IMR-90 (cell line): ENCODE results near the gene COLGALT1. TPM values are rescaled to one million over a fixed set of nuclear protein-coding genes. Genes with fewer than 3 reads are reported as not detected.
"Not testable (repeated sequence)": the region's sequence is repeated elsewhere in the genome, so short reads cannot be mapped to it uniquely, and the experiment has no call there.

Experiments used
- ATAC-seq: fragments of 200-7000 bp; cut with Tn5 transposase; 2 replicates; pipeline ENCODE4 v1.9.1; 2020; ENCODE audit warnings: low read depth, mild to moderate bottlenecking, moderate library complexity
- BruUV-seq: library from RNA; stranded (reverse); fragments of 400-500 nt; replicated peaks from 2 replicates; lab custom pipeline; 2021; lab: Mats Ljungman, UMichigan
- CTCF ChIA-PET: fragments of 300-600 bp; formaldehyde crosslinking; extraction: SDS; loops from one replicate; lab custom pipeline; 2021; ENCODE audit warnings: antibody characterized with exemption; lab: Yijun Ruan, JAX
- POLR2A ChIA-PET: fragments of 300-600 bp; sonication (Branson Sonifier 250); formaldehyde crosslinking; loops from one replicate; lab custom pipeline; 2022; ENCODE audit warnings: antibody characterized with exemption; ENCODE audit not compliant: unreplicated experiment; lab: Charles Lee
- DNase-seq: peaks from one replicate; pipeline ENCODE4 v3.0.0; 2013
- H2AFZ ChIP-seq: replicated peaks from 2 replicates; pipeline ENCODE3; 2013; ENCODE audit warnings: low read length, mild to moderate bottlenecking; ENCODE audit not compliant: poor library complexity
- H2AK5ac ChIP-seq: 2 replicates; pipeline ENCODE4 v1.6.1; 2013; ENCODE audit warnings: low read depth, low read length, inconsistent platforms
- H2AK9ac ChIP-seq: replicated peaks from 2 replicates; pipeline ENCODE3; 2013; ENCODE audit warnings: mild to moderate bottlenecking, low read depth, low read length, moderate library complexity; ENCODE audit not compliant: poor library complexity
- H2BK120ac ChIP-seq: 2 replicates; pipeline ENCODE4 v1.6.1; 2013; ENCODE audit warnings: low read depth, low read length, inconsistent platforms
- H2BK15ac ChIP-seq: 3 replicates; pipeline ENCODE4 v1.6.1; 2013; ENCODE audit warnings: low read depth, low read length, inconsistent platforms
- H2BK20ac ChIP-seq: 2 replicates; pipeline ENCODE4 v1.6.1; 2013; ENCODE audit warnings: low read depth, mild to moderate bottlenecking, inconsistent platforms, low read length, moderate library complexity
- H2BK5ac ChIP-seq: 2 replicates; pipeline ENCODE4 v1.6.1; 2013; ENCODE audit warnings: mild to moderate bottlenecking, low read depth, low read length, inconsistent platforms; ENCODE audit not compliant: poor library complexity, severe bottlenecking
- H3K14ac ChIP-seq: replicated peaks from 2 replicates; pipeline ENCODE4 v1.6.1; 2013; ENCODE audit warnings: low read depth, low read length, inconsistent platforms
- H3K18ac ChIP-seq: 2 replicates; pipeline ENCODE4 v1.6.1; 2013; ENCODE audit warnings: low read depth, low read length, control low read depth
- H3K23ac ChIP-seq: 2 replicates; pipeline ENCODE4 v1.6.1; 2013; ENCODE audit warnings: low read depth, low read length, inconsistent platforms
- H3K27ac ChIP-seq: 2 replicates; pipeline ENCODE4 v1.5.1; 2013; ENCODE audit warnings: mild to moderate bottlenecking, control low read depth, low read length; ENCODE audit not compliant: insufficient read depth
- H3K27me3 ChIP-seq: 2 replicates; pipeline ENCODE4 v1.6.1; 2013; ENCODE audit warnings: low read length; ENCODE audit not compliant: control insufficient read depth, insufficient read depth
- H3K36me3 ChIP-seq: 2 replicates; pipeline ENCODE4 v1.6.1; 2013; ENCODE audit warnings: low read length, mixed read lengths; ENCODE audit not compliant: control insufficient read depth, insufficient read depth
- H3K4ac ChIP-seq: 2 replicates; pipeline ENCODE4 v1.6.1; 2013; ENCODE audit warnings: low read depth, low read length, inconsistent platforms
- H3K4me1 ChIP-seq: 2 replicates; pipeline ENCODE4 v1.6.1; 2013; ENCODE audit warnings: low read length, mixed read lengths; ENCODE audit not compliant: control insufficient read depth, insufficient read depth
- H3K4me2 ChIP-seq: 2 replicates; pipeline ENCODE4 v1.6.1; 2013; ENCODE audit warnings: low read depth, mild to moderate bottlenecking, control low read depth, low read length, moderate library complexity
- H3K4me3 ChIP-seq: 2 replicates; pipeline ENCODE4 v1.5.1; 2013; ENCODE audit warnings: low read depth, mild to moderate bottlenecking, control low read depth, low read length, moderate library complexity; ENCODE audit not compliant: insufficient read depth
- H3K56ac ChIP-seq: 2 replicates; pipeline ENCODE4 v1.6.1; 2013; ENCODE audit warnings: low read length, inconsistent platforms; ENCODE audit not compliant: insufficient read depth; ENCODE audit errors: extremely low read depth
- H3K79me1 ChIP-seq, 2 experiments: 2 replicates each; pipeline ENCODE4 v1.6.1; 2013; ENCODE audit warnings: low read length in 2 of 2, inconsistent platforms in 1 of 2, low read depth in 1 of 2
- H3K9ac ChIP-seq: 2 replicates; pipeline ENCODE4 v1.6.1; 2013; ENCODE audit warnings: low read depth, low read length, control low read depth
- H3K9me1 ChIP-seq: 2 replicates; pipeline ENCODE4 v1.6.1; 2013; ENCODE audit warnings: low read length, inconsistent platforms; ENCODE audit not compliant: insufficient read depth
- H3K9me3 ChIP-seq: 2 replicates; pipeline ENCODE4 v1.6.1; 2013; ENCODE audit warnings: low read length; ENCODE audit not compliant: control insufficient read depth, insufficient read depth
- H4K20me1 ChIP-seq: 2 replicates; pipeline ENCODE4 v1.6.1; 2013; ENCODE audit warnings: low read length, inconsistent platforms; ENCODE audit not compliant: insufficient read depth
- H4K5ac ChIP-seq: 2 replicates; pipeline ENCODE4 v1.6.1; 2013; ENCODE audit warnings: mild to moderate bottlenecking, low read depth, low read length, control low read depth
- H4K8ac ChIP-seq, 2 experiments: 2 replicates each; pipeline ENCODE4 v1.6.1; 2013; ENCODE audit warnings: low read depth in 2 of 2, low read length in 2 of 2, control low read depth in 1 of 2, inconsistent platforms in 1 of 2
- H4K91ac ChIP-seq: 2 replicates; pipeline ENCODE4 v1.6.1; 2013; ENCODE audit warnings: low read depth, low read length, inconsistent platforms; ENCODE audit not compliant: insufficient read depth
- WGBS, 2 experiments: methylation state at CpG; one replicate each; pipeline versions ENCODE4 v1.1.5 to v1.1.7; 2013; ENCODE audit warnings: missing lambda C conversion rate in 2 of 2; ENCODE audit not compliant: insufficient read length in 1 of 2; ENCODE audit errors: extremely low coverage in 2 of 2; 5-methylcytosine and 5-hydroxymethylcytosine counted together
- dilution Hi-C: fragments of 300-500 bp; cut with HindIII; formaldehyde crosslinking; loops from one replicate; pipeline ENCODE4 v1.14.3; 2018; ENCODE audit warnings: low sequenced_read_pairs; ENCODE audit not compliant: unreplicated experiment
- in situ Hi-C: fragments of 300-500 bp; cut with MboI; formaldehyde crosslinking; loops from 3 replicates; pipeline ENCODE4 v1.14.3; 2019; ENCODE audit warnings: low sequenced_read_pairs, inconsistent platforms, mixed read lengths
- intact Hi-C: fragments of 100-400 bp; cut with micrococcal nuclease; formaldehyde crosslinking; loops from 2 replicates; pipeline ENCODE4 v1.10.0; 2022
- polyA plus RNA-seq, 3 experiments: library from polyadenylated mRNA; depleted of rRNA; stranded (reverse); fragments of >200 nt; gene quantifications; 2 replicates each; pipeline ENCODE4 v1.2.3, GENCODE V29; 2012; ENCODE audit warnings: low replicate concordance in 1 of 3
- total RNA-seq: library from RNA; depleted of rRNA; stranded (reverse); fragments of >200 nt; gene quantifications from 2 replicates; pipeline ENCODE4 v1.2.3, GENCODE V29; 2012

Gene COLGALT1
- total and polyA plus RNA-seq, 2 of the 4 experiments (the other 2 are of a cell fraction) = 77.1 to 117 TPM

DNA sequence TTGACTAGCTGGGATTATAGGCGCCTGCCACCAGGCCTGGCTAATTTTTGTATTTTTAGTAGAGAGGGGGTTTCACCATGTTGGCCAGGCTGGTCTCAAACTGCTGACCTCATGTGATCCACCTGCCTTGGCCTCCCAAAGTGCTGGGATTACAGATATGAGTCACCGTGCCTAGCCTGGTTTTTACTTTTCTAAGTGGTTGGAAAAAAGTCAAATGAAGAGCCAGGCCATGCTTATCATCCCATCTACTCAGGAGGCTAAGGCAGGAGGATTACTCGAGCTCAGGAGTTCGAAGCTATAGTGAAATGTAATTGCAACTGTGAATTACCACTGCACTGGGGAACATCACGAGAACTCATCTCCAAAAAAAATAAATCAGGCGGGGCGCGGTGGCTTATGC, 36.8 kb upstream of the COLGALT1 start:
- H2BK5ac ChIP-seq, H3K4me3 ChIP-seq, H3K9ac ChIP-seq, H2BK15ac ChIP-seq, H2AK9ac ChIP-seq, ATAC-seq, intact Hi-C loops, H3K23ac ChIP-seq, H4K5ac ChIP-seq, H3K9me1 ChIP-seq, H3K27ac ChIP-seq, H3K4me2 ChIP-seq, POLR2A ChIA-PET, H2BK20ac ChIP-seq, CTCF ChIA-PET, DNase-seq, H3K14ac ChIP-seq, H3K18ac ChIP-seq, H3K4ac ChIP-seq, H2AK5ac ChIP-seq, H2BK120ac ChIP-seq, H2AFZ ChIP-seq, H3K56ac ChIP-seq, H4K8ac ChIP-seq, dilution Hi-C loops, H3K27me3 ChIP-seq, in situ Hi-C loops, H4K91ac ChIP-seq, H3K4me1 ChIP-seq, BruUV-seq: not testable (repeated sequence)
- H3K36me3 ChIP-seq = peaks cover 35% of the 10 kb centered on the region
- WGBS, 2 experiments = no CpG with 5 or more reads among the region's 8 CpGs
- peaks cover 17% of the 10 kb centered on the region for H3K9me3 ChIP-seq
- H3K79me1 ChIP-seq = peaks cover 7 to 21% of the 10 kb centered on the region in 2 experiments; a peak in 3 of 4 replicates
- peaks cover 14% of the 10 kb centered on the region for H4K20me1 ChIP-seq
